ENCODE data around the gene AGO1. TPM values are rescaled to one million over a fixed set of nuclear protein-coding genes. Genes with fewer than 3 reads are reported as not detected.

Gene AGO1
- total RNA-seq, 2 experiments from 2014 or later, result 33.0 to 34.2 TPM

DNA sequence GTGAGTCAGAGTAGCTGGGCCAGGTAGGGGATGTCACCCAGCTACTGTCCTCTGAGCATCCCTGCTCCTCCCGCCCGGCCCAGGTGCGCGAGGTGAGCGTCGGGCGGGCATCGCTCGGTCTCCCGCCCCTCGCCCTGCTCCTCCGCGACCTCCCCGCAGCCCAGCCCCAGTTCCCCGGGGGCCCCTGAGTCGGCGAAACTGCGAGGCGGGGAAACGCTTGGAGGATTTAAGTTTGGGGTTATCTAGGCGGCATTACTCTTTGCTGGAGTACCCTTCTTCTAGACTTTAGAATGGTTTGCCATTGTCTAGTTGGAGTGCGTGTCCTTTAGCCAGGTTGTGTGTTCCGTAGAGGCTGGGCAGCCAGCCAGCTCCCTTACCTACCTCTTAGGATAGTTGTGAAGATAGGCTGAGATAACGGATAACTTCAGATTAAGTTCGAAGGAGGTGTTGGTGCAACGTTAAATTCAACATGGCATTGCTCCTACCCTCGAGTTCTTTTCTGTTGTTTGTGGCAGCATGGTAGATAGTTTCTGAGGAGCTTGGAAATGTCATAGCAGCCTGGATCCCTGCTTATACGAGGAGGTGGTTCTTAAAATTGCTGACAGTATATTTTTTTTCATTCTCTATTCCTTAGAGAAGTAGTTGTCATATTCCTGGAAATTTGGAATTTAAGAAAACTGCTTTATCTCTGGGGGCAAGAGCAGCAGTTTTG lies 48.6 kb downstream of the AGO1 start:
- Mint-ChIP-seq H3K9me3 (no peaks in the 10 kb centered on the region), H3K4me3 (peak overlapping the region; percentile 87), H3K4me1 (ENCODE audit: low read depth) (peaks cover 40% of the 10 kb centered on the region), H3K36me3 (ENCODE audit: low read depth) (peaks cover 3% of the 10 kb centered on the region), H3K27ac (peak overlapping the region; percentile 93), H3K27me3 (no peaks in the 10 kb centered on the region)
- TF ChIP-seq, protein P1, sequence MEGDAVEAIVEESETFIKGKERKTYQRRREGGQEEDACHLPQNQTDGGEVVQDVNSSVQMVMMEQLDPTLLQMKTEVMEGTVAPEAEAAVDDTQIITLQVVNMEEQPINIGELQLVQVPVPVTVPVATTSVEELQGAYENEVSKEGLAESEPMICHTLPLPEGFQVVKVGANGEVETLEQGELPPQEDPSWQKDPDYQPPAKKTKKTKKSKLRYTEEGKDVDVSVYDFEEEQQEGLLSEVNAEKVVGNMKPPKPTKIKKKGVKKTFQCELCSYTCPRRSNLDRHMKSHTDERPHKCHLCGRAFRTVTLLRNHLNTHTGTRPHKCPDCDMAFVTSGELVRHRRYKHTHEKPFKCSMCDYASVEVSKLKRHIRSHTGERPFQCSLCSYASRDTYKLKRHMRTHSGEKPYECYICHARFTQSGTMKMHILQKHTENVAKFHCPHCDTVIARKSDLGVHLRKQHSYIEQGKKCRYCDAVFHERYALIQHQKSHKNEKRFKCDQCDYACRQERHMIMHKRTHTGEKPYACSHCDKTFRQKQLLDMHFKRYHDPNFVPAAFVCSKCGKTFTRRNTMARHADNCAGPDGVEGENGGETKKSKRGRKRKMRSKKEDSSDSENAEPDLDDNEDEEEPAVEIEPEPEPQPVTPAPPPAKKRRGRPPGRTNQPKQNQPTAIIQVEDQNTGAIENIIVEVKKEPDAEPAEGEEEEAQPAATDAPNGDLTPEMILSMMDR (IDR thresholded peaks at IDR 0.05), result no peak
- ATAC-seq (no peak), DNase-seq (no peak)
- ChIA-PET POLR2A (interaction anchor here (0.7 to 4.6 kb wide), 20 partner anchors 9 to 456 kb away, joined by 3 to 23 read pairs (median 4); partner anchors contain the start of genes AGO1 and CLSPN), CTCF (interaction anchor here (1.0 to 2.1 kb wide), 3 partner anchors 14 to 49 kb away, joined by 3 to 10 read pairs (median 5); partner anchors contain the start of gene AGO1)
- intact Hi-C loops (cut with micrococcal nuclease), result loop anchor here (5.0 kb wide), 1 partner anchor 156 kb away; the partner anchor contains the start of gene ADPRS

DNA sequence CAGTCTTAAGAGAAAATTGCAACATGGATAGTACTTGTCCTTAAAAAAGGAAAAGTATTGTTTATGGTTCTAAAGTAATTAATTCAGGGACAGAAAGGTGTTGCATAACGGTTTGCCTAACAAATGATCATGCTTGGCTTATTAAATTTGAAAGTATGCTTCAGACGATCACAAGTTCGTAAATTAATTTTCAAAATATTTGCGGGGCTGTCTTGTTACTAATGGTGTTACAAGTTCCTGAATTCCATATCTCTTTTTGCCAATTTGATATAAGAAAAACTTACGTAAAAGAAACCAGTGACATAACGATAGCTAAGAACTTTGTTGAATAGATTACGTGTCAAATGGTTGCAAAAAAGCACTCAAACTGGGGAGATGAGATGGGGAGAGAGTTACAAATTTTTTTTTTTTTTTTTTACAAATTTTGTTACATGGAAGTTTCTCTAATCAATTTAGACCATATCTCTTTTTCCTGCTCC lies 49.2 kb downstream of the AGO1 start:
- Mint-ChIP-seq H3K27me3 (no peaks in the 10 kb centered on the region), H3K4me1 (ENCODE audit: low read depth) (peaks cover 43% of the 10 kb centered on the region), H3K27ac (peak overlapping the region; percentile 93), H3K9me3 (no peaks in the 10 kb centered on the region), H3K4me3 (peak overlapping the region; percentile 87), H3K36me3 (ENCODE audit: low read depth) (peaks cover 3% of the 10 kb centered on the region)
- ATAC-seq, result no peak
- TF ChIP-seq, protein P1 (IDR thresholded peaks at IDR 0.05), result no peak
- DNase-seq, result no peak
- CTCF ChIA-PET, result interaction anchor here (1.1 to 2.1 kb wide), 3 partner anchors 9 to 481 kb away, joined by 3 to 10 read pairs (median 3); partner anchors contain the start of gene AGO1
- intact Hi-C loops (cut with micrococcal nuclease), result loop anchor here (5.0 kb wide), 1 partner anchor 155 kb away; the partner anchor contains the start of gene ADPRS
- POLR2A ChIA-PET, result interaction anchor here (0.7 to 4.6 kb wide), 5 partner anchors 9 to 49 kb away, joined by 3 to 23 read pairs (median 9); partner anchors contain the start of gene AGO1

DNA sequence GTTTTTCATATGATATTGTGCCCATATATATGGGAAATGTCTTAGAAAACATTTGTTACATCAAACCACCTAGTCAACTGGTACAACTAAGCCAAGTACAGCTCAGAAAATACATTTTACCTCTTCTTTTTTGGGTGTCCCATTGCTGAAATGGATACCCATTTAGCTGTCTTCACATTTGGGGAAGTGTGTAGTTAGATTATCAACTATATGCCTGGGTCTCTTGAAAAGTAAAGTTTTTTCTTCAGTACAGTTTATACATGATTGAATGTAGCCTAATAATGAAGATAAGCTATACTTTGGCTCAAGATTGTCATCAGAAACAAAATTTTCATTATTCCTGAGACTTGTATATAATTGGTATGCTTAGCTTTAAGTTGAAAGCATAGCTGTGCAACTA lies 49.9 kb downstream of the AGO1 start:
- Mint-ChIP-seq H3K9me3 (no peaks in the 10 kb centered on the region), H3K4me1 (ENCODE audit: low read depth) (peaks cover 43% of the 10 kb centered on the region), H3K36me3 (ENCODE audit: low read depth) (peaks cover 3% of the 10 kb centered on the region), H3K4me3 (peak overlapping the region; percentile 87), H3K27me3 (no peaks in the 10 kb centered on the region), H3K27ac (peak overlapping the region; percentile 7)
- DNase-seq, result no peak
- ChIA-PET POLR2A (interaction anchor here (1.0 to 4.6 kb wide), 2 partner anchors 9 to 122 kb away, joined by 3 to 23 read pairs; no protein-coding TSS in a partner anchor), CTCF (interaction anchor here (1.1 to 1.2 kb wide), 3 partner anchors 8 to 481 kb away, joined by 3 read pairs; no protein-coding TSS in a partner anchor)
- intact Hi-C loops (cut with micrococcal nuclease), result loop anchor here (5.0 kb wide), 1 partner anchor 154 kb away; the partner anchor contains the start of gene ADPRS
- TF ChIP-seq, protein P1 (IDR thresholded peaks at IDR 0.05), result no peak
- no peak for ATAC-seq

DNA sequence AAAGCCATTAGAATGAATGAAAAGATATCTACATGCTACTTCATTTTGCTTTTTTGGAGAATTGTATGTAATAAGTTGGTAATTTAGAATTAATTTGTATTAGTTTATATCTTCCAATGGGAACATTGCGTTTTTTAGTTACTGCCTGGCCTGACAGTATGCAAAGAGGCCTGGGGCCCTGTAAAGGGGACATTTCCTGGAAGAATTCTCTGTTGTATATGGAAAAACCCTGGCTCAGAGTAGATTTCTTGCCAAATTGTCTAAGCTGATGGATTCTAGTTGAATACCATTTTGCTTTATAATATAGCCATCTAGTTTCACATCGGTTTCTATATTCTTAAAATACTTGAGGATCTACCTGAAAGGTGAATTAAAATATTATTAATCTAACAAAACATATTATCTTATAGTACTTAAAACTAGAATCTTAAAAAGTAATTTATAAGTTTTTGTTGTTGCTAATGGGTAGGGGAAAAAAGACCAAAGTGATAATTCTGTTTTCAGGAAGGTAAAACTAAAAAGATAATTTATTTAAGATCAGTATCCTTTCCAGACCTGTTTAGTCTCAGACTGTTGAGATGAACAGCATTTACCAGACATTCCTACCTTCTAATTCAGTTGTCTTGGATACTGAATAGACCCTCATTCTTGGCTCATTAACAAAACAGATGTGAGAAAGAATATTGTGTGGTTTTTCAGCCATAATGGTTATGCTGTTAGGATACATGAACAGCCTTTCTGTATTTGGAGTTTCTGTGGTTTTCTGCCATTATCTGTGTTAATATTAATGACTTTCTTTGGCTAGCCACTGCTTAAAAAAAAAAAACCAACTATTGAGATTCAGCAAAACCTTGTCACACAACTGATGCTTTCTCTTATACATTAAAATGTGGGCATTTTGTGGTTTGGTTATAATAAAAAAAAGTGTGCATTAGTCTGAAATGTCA lies 52.7 kb downstream of the AGO1 start:
- no peak for DNase-seq
- no peak for ATAC-seq
- H3K4me1 Mint-ChIP-seq (ENCODE audit: low read depth), result peaks cover 38% of the 10 kb centered on the region
- intact Hi-C loops (cut with micrococcal nuclease), result no loop called here
- no peaks in the 10 kb centered on the region for H3K9me3 Mint-ChIP-seq
- H3K27me3 Mint-ChIP-seq, result no peaks in the 10 kb centered on the region
- no peak overlapping the region for H3K27ac Mint-ChIP-seq
- TF ChIP-seq, protein P1 (IDR thresholded peaks at IDR 0.05), result no peak
- ChIA-PET POLR2A (no interaction called here), CTCF (no interaction called here)
- no peak overlapping the region for H3K4me3 Mint-ChIP-seq
- H3K36me3 Mint-ChIP-seq (ENCODE audit: low read depth), result peaks cover 2% of the 10 kb centered on the region
